ENCODE data around the gene KRT84. TPM values are rescaled to one million over a fixed set of nuclear protein-coding genes. Genes with fewer than 3 reads are reported as not detected.

The KRT84 gene
- polyA plus RNA-seq, 1 donor = not detected

- DNase-seq = no peak
Observed at GRCh38 chr12:52343550-52343949, 41.9 kb downstream of the KRT84 start.

GRCh38 chr12:52342781-52343490 lies 42.5 kb downstream of the KRT84 start:
- DNase-seq = no peak

GRCh38 chr12:52341066-52341580 lies 44.3 kb downstream of the KRT84 start:
- no peak for DNase-seq

GRCh38 chr12:52338241-52338960 lies 47.1 kb downstream of the KRT84 start:
- no peak for DNase-seq

- DNase-seq = no peak
Observed at GRCh38 chr12:52337054-52337453, 48.4 kb downstream of the KRT84 start.

GRCh38 chr12:52336641-52337040 lies 48.8 kb downstream of the KRT84 start:
- no peak for DNase-seq

- no peak for DNase-seq
Observed at GRCh38 chr12:52335598-52336262, 49.7 kb downstream of the KRT84 start.

GRCh38 chr12:52334185-52334584 lies 51.3 kb downstream of the KRT84 start:
- no peak for DNase-seq

GRCh38 chr12:52333321-52333720 lies 52.1 kb downstream of the KRT84 start:
- no peak for DNase-seq

- no peak for DNase-seq
Observed at GRCh38 chr12:52332381-52332780, 53.1 kb downstream of the KRT84 start.

GRCh38 chr12:52331833-52332232 lies 53.6 kb downstream of the KRT84 start:
- no peak for DNase-seq

GRCh38 chr12:52331039-52331438 lies 54.4 kb downstream of the KRT84 start:
- DNase-seq = no peak

GRCh38 chr12:52327830-52328500 lies 57.5 kb downstream of the KRT84 start:
- no peak for DNase-seq

Other genes with a start within 250 kb of the KRT84 start
- 0.80 TPM for gene KRT80, start 193.6 kb downstream of the KRT84 start, polyA plus RNA-seq (ENCODE audit: insufficient read length)
- gene KRT7, start 152.4 kb downstream of the KRT84 start, polyA plus RNA-seq (ENCODE audit: insufficient read length) = 56.5 TPM
- not detected for gene KRT86, start 111.0 kb downstream of the KRT84 start, polyA plus RNA-seq (ENCODE audit: insufficient read length)
- not detected for gene KRT81, start 94.1 kb downstream of the KRT84 start, polyA plus RNA-seq (ENCODE audit: insufficient read length)
- gene KRT83, start 64.3 kb downstream of the KRT84 start, polyA plus RNA-seq (ENCODE audit: insufficient read length) = not detected
- gene KRT85, start 18.2 kb downstream of the KRT84 start, polyA plus RNA-seq (ENCODE audit: insufficient read length) = not detected
- not detected for gene KRT82, start 20.7 kb upstream of the KRT84 start, polyA plus RNA-seq (ENCODE audit: insufficient read length)
- gene KRT75, start 48.7 kb upstream of the KRT84 start, polyA plus RNA-seq (ENCODE audit: insufficient read length) = not detected
- gene KRT6B, start 66.5 kb upstream of the KRT84 start, polyA plus RNA-seq (ENCODE audit: insufficient read length) = not detected
- gene KRT6C, start 88.2 kb upstream of the KRT84 start, polyA plus RNA-seq (ENCODE audit: insufficient read length) = not detected
- gene KRT6A, start 107.6 kb upstream of the KRT84 start, polyA plus RNA-seq (ENCODE audit: insufficient read length) = not detected
- gene KRT5, start 134.7 kb upstream of the KRT84 start, polyA plus RNA-seq (ENCODE audit: insufficient read length) = 0.22 TPM
- not detected for gene KRT71, start 167.5 kb upstream of the KRT84 start, polyA plus RNA-seq (ENCODE audit: insufficient read length)
- not detected for gene KRT74, start 188.2 kb upstream of the KRT84 start, polyA plus RNA-seq (ENCODE audit: insufficient read length)
- gene KRT72, start 215.8 kb upstream of the KRT84 start, polyA plus RNA-seq (ENCODE audit: insufficient read length) = not detected
- not detected for gene KRT73, start 232.9 kb upstream of the KRT84 start, polyA plus RNA-seq (ENCODE audit: insufficient read length)